ENCODE results near the gene NELL1. TPM values are rescaled to one million over a fixed set of nuclear protein-coding genes. Genes with fewer than 3 reads are reported as not detected.

Gene NELL1
- total RNA-seq, 1 experiment from 2014 or later = not detected

GRCh38 chr11:20910733-20911132 lies 241.3 kb downstream of the NELL1 start:
- no peaks in the 10 kb centered on the region for H3K9me3 ChIP-seq
- ChIA-PET CTCF (no interaction called here), POLR2A (no interaction called here)
- Mint-ChIP-seq H3K4me3 (ENCODE audit: unreplicated experiment) (no peak overlapping the region), H3K27me3 (ENCODE audit: insufficient read depth, unreplicated experiment) (peaks cover under 1% of the 10 kb centered on the region), H3K27ac (ENCODE audit: unreplicated experiment) (no peak overlapping the region), H3K9me3 (ENCODE audit: unreplicated experiment) (peaks cover 5% of the 10 kb centered on the region), H3K36me3 (ENCODE audit: insufficient read depth, unreplicated experiment) (no peaks in the 10 kb centered on the region), H3K4me1 (ENCODE audit: low read depth, unreplicated experiment) (no peaks in the 10 kb centered on the region)
- H3K36me3 ChIP-seq (ENCODE audit: control insufficient read depth, insufficient read depth, low read length) = no peaks in the 10 kb centered on the region
- TF ChIP-seq CTCF (IDR thresholded peaks at IDR 0.05; ENCODE audit: insufficient read depth in 1 of 2, low read depth in 1 of 2, low read length in 1 of 2, severe bottlenecking in 1 of 2, unreplicated experiment in 1 of 2) = no peak
- BruUV-seq (replicated peaks) = no TSS peak
- no peak overlapping the region for H3K4me3 ChIP-seq (ENCODE audit: low read depth, low read length)
- intact Hi-C loops (cut with micrococcal nuclease; ENCODE audit: unreplicated experiment) = no loop called here
- no peaks in the 10 kb centered on the region for H3K4me1 ChIP-seq
- DNase-seq = no peak
- H3K27me3 ChIP-seq (replicated peaks; ENCODE audit: control insufficient read depth, insufficient read depth, low read length) = no peaks in the 10 kb centered on the region

GRCh38 chr11:20912065-20912821 lies 242.9 kb downstream of the NELL1 start:
- Histone ChIP-seq H3K9me3 (no peaks in the 10 kb centered on the region), H3K4me3 (ENCODE audit: low read depth, low read length) (no peak overlapping the region), H3K4me1 (no peaks in the 10 kb centered on the region), H3K27me3 (replicated peaks; ENCODE audit: control insufficient read depth, insufficient read depth, low read length) (no peaks in the 10 kb centered on the region), H3K36me3 (ENCODE audit: control insufficient read depth, insufficient read depth, low read length) (no peaks in the 10 kb centered on the region)
- no peaks in the 10 kb centered on the region for H3K9me3 Mint-ChIP-seq (ENCODE audit: unreplicated experiment)
- POLR2A ChIA-PET = no interaction called here
- DNase-seq = no peak
- BruUV-seq (replicated peaks) = no TSS peak
- no peaks in the 10 kb centered on the region for H3K4me1 Mint-ChIP-seq (ENCODE audit: low read depth, unreplicated experiment)
- CTCF ChIA-PET = interaction anchor here (0.8 kb wide), 1 partner anchor 241 kb away, joined by 3 read pairs; no protein-coding TSS in a partner anchor
- TF ChIP-seq CTCF (IDR thresholded peaks at IDR 0.05; ENCODE audit: insufficient read depth in 1 of 2, low read depth in 1 of 2, low read length in 1 of 2, severe bottlenecking in 1 of 2, unreplicated experiment in 1 of 2) = no peak
- H3K36me3 Mint-ChIP-seq (ENCODE audit: insufficient read depth, unreplicated experiment) = no peaks in the 10 kb centered on the region
- intact Hi-C loops (cut with micrococcal nuclease; ENCODE audit: unreplicated experiment) = no loop called here
- H3K27me3 Mint-ChIP-seq (ENCODE audit: insufficient read depth, unreplicated experiment) = no peaks in the 10 kb centered on the region
- H3K4me3 Mint-ChIP-seq (ENCODE audit: unreplicated experiment) = no peak overlapping the region
- H3K27ac Mint-ChIP-seq (ENCODE audit: unreplicated experiment) = no peak overlapping the region

- Mint-ChIP-seq H3K36me3 (ENCODE audit: insufficient read depth, unreplicated experiment) (no peaks in the 10 kb centered on the region), H3K27ac (ENCODE audit: unreplicated experiment) (no peak overlapping the region)
Measured at GRCh38 chr11:20912922-20913512, 243.6 kb downstream of the NELL1 start.

More at GRCh38 chr11:20912922-20913512, 243.6 kb downstream of the NELL1 start:
- no peak overlapping the region for H3K4me3 ChIP-seq (ENCODE audit: low read depth, low read length)
- Mint-ChIP-seq H3K27me3 (ENCODE audit: insufficient read depth, unreplicated experiment) (no peaks in the 10 kb centered on the region), H3K9me3 (ENCODE audit: unreplicated experiment) (no peaks in the 10 kb centered on the region), H3K4me1 (ENCODE audit: low read depth, unreplicated experiment) (no peaks in the 10 kb centered on the region), H3K4me3 (ENCODE audit: unreplicated experiment) (no peak overlapping the region)
- ChIA-PET CTCF (no interaction called here), POLR2A (no interaction called here)
- no TSS peak for BruUV-seq (replicated peaks)
- no peak for DNase-seq
- H3K27me3 ChIP-seq (replicated peaks; ENCODE audit: control insufficient read depth, insufficient read depth, low read length) = no peaks in the 10 kb centered on the region
- intact Hi-C loops (cut with micrococcal nuclease; ENCODE audit: unreplicated experiment) = no loop called here
- H3K36me3 ChIP-seq (ENCODE audit: control insufficient read depth, insufficient read depth, low read length) = no peaks in the 10 kb centered on the region
- H3K9me3 ChIP-seq = no peaks in the 10 kb centered on the region
- no peak for TF ChIP-seq CTCF (IDR thresholded peaks at IDR 0.05; ENCODE audit: insufficient read depth in 1 of 2, low read depth in 1 of 2, low read length in 1 of 2, severe bottlenecking in 1 of 2, unreplicated experiment in 1 of 2)
- H3K4me1 ChIP-seq = no peaks in the 10 kb centered on the region

Measured in Caco-2 (cell line).